Measurements from ENCODE around the gene NSD1.

DNA sequence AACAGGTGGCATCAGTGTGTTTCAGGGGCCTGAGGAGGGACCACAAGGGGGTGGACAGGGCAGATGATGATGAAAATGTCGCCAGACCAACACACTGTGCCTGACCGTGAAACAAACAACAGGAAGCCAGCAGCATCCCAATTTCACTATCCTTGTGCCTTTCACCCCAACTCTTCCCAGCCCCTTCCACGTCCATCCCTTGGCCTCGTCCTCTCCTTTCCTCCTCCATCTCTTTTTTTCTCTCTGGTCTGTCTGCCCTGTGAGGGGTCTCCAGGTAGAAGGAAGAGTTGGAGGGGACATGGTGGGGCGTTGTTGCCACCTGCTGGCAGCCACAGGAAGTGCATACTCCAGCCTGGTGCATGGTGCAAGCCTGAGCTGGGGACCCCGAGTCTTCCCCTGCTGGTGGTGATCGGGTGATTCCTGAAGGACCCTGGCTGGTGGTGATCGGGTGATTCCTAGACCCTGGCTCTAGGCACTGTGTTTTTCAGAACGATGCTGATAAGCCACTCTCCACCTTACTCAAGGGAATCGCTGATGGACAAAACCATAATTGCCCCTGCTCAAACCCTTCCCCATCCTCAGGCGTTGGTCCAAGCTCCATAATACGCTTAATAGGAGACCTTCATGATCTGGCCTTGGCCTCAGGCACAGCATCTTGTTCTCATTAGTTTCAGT, 21.7 kb upstream of the NSD1 start:
- TF ChIP-seq, protein P1, sequence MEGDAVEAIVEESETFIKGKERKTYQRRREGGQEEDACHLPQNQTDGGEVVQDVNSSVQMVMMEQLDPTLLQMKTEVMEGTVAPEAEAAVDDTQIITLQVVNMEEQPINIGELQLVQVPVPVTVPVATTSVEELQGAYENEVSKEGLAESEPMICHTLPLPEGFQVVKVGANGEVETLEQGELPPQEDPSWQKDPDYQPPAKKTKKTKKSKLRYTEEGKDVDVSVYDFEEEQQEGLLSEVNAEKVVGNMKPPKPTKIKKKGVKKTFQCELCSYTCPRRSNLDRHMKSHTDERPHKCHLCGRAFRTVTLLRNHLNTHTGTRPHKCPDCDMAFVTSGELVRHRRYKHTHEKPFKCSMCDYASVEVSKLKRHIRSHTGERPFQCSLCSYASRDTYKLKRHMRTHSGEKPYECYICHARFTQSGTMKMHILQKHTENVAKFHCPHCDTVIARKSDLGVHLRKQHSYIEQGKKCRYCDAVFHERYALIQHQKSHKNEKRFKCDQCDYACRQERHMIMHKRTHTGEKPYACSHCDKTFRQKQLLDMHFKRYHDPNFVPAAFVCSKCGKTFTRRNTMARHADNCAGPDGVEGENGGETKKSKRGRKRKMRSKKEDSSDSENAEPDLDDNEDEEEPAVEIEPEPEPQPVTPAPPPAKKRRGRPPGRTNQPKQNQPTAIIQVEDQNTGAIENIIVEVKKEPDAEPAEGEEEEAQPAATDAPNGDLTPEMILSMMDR (IDR thresholded peaks at IDR 0.05), result peak in 3 of 4 experiments; percentile 76 to 94 (median 79)
- TF ChIP-seq POLR2A (IDR thresholded peaks at IDR 0.05), result no peak
- no peak for TF ChIP-seq EP300 (IDR thresholded peaks at IDR 0.05)
- no peak for TF ChIP-seq POLR2AphosphoS5 (IDR thresholded peaks at IDR 0.05)

All from gastroesophageal sphincter (tissue), 3 donors.